Colonic mucosa (tissue), 4 donors: ENCODE results near the gene GLYAT. TPM values are rescaled to one million over a fixed set of nuclear protein-coding genes. Genes with fewer than 3 reads are reported as not detected.

Experiments used
- DNase-seq: peaks from one replicate; pipeline ENCODE4 v3.0.0-alpha.2; 2020
- H3K27ac ChIP-seq: fragments of 200-600 bp; one replicate; pipeline ENCODE4 v1.8.0; 2021
- H3K27me3 ChIP-seq: fragments of 200-600 bp; one replicate; pipeline ENCODE4 v1.8.0; 2021
- H3K36me3 ChIP-seq: fragments of 200-600 bp; one replicate; pipeline ENCODE4 v1.8.0; 2021
- H3K4me1 ChIP-seq: fragments of 200-600 bp; one replicate; pipeline ENCODE4 v1.8.0; 2021; ENCODE audit warnings: mild to moderate bottlenecking
- H3K4me3 ChIP-seq: fragments of 200-600 bp; one replicate; pipeline ENCODE4 v1.8.0; 2021
- H3K9ac ChIP-seq, 2 donors: one replicate each; pipeline ENCODE4 v1.7.0; 2013; ENCODE audit warnings: control low read depth in 2 of 2, low read depth in 2 of 2, low read length in 2 of 2
- H3K9me3 ChIP-seq: fragments of 200-600 bp; one replicate; pipeline ENCODE4 v1.8.0; 2021
- intact Hi-C: fragments of 100-400 bp; cut with DNase I; formaldehyde crosslinking; loops from one replicate; pipeline ENCODE4 v1.14.1; 2022
- total RNA-seq, 2 donors: library from RNA; stranded (reverse); fragmentation: NEBNext Ultra II Directional in 1 of 2; extraction: Animal tissue kit (Norgen Biotek cat#: 25700) in 1 of 2; gene quantifications; one replicate each; pipeline ENCODE4 v1.2.1, GENCODE V29; 2021
- TF ChIP-seq, protein P1 (sequence below): fragments of 200-600 bp; IDR thresholded peaks from one replicate; pipeline ENCODE4 v1.8.0; 2022; ENCODE audit warnings: antibody characterized with exemption, mild to moderate bottlenecking
- donor health status: healthy.
- donor health status: DM: no; HTN: no; CAD: no.
- donor health status: DM: no; HTN: no; CAD: no.

Gene GLYAT
- total RNA-seq, 2 donors from 2014 or later = not detected

- Histone ChIP-seq H3K4me1 (no peaks in the 10 kb centered on the region), H3K9me3 (no peaks in the 10 kb centered on the region), H3K9ac (no peak overlapping the region), H3K27me3 (no peaks in the 10 kb centered on the region), H3K4me3 (no peak overlapping the region), H3K27ac (no peak overlapping the region), H3K36me3 (no peaks in the 10 kb centered on the region)
- intact Hi-C loops = no loop called here
- DNase-seq = no peak
- TF ChIP-seq, protein P1, sequence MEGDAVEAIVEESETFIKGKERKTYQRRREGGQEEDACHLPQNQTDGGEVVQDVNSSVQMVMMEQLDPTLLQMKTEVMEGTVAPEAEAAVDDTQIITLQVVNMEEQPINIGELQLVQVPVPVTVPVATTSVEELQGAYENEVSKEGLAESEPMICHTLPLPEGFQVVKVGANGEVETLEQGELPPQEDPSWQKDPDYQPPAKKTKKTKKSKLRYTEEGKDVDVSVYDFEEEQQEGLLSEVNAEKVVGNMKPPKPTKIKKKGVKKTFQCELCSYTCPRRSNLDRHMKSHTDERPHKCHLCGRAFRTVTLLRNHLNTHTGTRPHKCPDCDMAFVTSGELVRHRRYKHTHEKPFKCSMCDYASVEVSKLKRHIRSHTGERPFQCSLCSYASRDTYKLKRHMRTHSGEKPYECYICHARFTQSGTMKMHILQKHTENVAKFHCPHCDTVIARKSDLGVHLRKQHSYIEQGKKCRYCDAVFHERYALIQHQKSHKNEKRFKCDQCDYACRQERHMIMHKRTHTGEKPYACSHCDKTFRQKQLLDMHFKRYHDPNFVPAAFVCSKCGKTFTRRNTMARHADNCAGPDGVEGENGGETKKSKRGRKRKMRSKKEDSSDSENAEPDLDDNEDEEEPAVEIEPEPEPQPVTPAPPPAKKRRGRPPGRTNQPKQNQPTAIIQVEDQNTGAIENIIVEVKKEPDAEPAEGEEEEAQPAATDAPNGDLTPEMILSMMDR = no peak
Measured at GRCh38 chr11:58770166-58770565, 38.4 kb upstream of the GLYAT start.

GRCh38 chr11:58769308-58769707, 37.6 kb upstream of the GLYAT start:
- no peaks in the 10 kb centered on the region for H3K9me3 ChIP-seq
- H3K4me1 ChIP-seq = no peaks in the 10 kb centered on the region
- no peaks in the 10 kb centered on the region for H3K36me3 ChIP-seq
- no peak overlapping the region for H3K4me3 ChIP-seq
- H3K9ac ChIP-seq = no peak overlapping the region
- H3K27me3 ChIP-seq = no peaks in the 10 kb centered on the region
- TF ChIP-seq, protein P1 = no peak
- intact Hi-C loops = no loop called here
- no peak overlapping the region for H3K27ac ChIP-seq
- DNase-seq = no peak

- H3K36me3 ChIP-seq = no peaks in the 10 kb centered on the region
- DNase-seq = no peak
- H3K27ac ChIP-seq = no peak overlapping the region
- TF ChIP-seq, protein P1 = no peak
- H3K9ac ChIP-seq = no peak overlapping the region
- H3K4me1 ChIP-seq = no peaks in the 10 kb centered on the region
- intact Hi-C loops = no loop called here
- no peaks in the 10 kb centered on the region for H3K9me3 ChIP-seq
- no peak overlapping the region for H3K4me3 ChIP-seq
- no peaks in the 10 kb centered on the region for H3K27me3 ChIP-seq
Measured at GRCh38 chr11:58768137-58768536, 36.4 kb upstream of the GLYAT start.

DNA sequence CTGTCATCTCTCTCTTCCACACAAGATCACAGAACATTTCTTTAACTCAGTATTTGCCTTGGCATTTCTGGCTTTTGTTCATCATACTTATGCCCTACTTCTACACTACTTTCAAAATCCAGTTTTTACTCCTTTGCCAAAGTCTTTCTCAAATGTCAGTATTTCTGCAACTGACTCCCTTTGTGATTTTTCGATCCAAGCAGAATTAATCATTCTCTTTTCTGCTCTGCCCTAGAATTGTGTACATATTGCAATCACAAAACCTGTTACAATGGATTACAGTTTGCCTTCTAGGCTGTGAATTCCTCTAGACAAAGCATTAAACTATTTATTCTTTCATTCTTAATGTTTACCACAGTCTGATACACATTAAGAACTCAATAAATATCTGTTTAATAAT, 33.3 kb upstream of the GLYAT start:
- Histone ChIP-seq H3K36me3 (no peaks in the 10 kb centered on the region), H3K4me1 (no peaks in the 10 kb centered on the region), H3K27ac (no peak overlapping the region), H3K27me3 (no peaks in the 10 kb centered on the region), H3K9ac (no peak overlapping the region), H3K4me3 (no peak overlapping the region), H3K9me3 (no peaks in the 10 kb centered on the region)
- intact Hi-C loops = no loop called here
- DNase-seq = no peak
- TF ChIP-seq, protein P1 = no peak

- no peaks in the 10 kb centered on the region for H3K27me3 ChIP-seq
- no peak overlapping the region for H3K27ac ChIP-seq
- H3K4me3 ChIP-seq = no peak overlapping the region
- TF ChIP-seq, protein P1 = no peak
- no peak overlapping the region for H3K9ac ChIP-seq
- H3K36me3 ChIP-seq = no peaks in the 10 kb centered on the region
- H3K4me1 ChIP-seq = no peaks in the 10 kb centered on the region
- no peaks in the 10 kb centered on the region for H3K9me3 ChIP-seq
- intact Hi-C loops = no loop called here
- no peak for DNase-seq
Measured at GRCh38 chr11:58763120-58763490, 31.4 kb upstream of the GLYAT start.
